ENCODE data around the gene ZBTB5.
"Not testable (repeated sequence)": the region's sequence is repeated elsewhere in the genome, so short reads cannot be mapped to it uniquely, and the experiment has no call there.

ZBTB5 gene

GRCh38 chr9:37474438-37474837 lies 9.2 kb upstream of the ZBTB5 start:
- Mint-ChIP-seq H3K36me3 (ENCODE audit: low read depth) (no peaks in the 10 kb centered on the region), H3K27ac (no peak overlapping the region), H3K4me3 (no peak overlapping the region), H3K27me3 (peaks cover 12% of the 10 kb centered on the region), H3K4me1 (ENCODE audit: low read depth) (peaks cover 9% of the 10 kb centered on the region), H3K9me3 (peaks cover 10% of the 10 kb centered on the region)
- intact Hi-C loops (cut with micrococcal nuclease), result no loop called here

- H3K9me3 Mint-ChIP-seq, result peaks cover 10% of the 10 kb centered on the region
- H3K27ac Mint-ChIP-seq; intact Hi-C loops (cut with micrococcal nuclease); H3K4me3 Mint-ChIP-seq; H3K4me1 Mint-ChIP-seq (ENCODE audit: low read depth); H3K36me3 Mint-ChIP-seq (ENCODE audit: low read depth): not testable (repeated sequence)
- H3K27me3 Mint-ChIP-seq, result peaks cover 12% of the 10 kb centered on the region
Observed at GRCh38 chr9:37473982-37474381, 8.7 kb upstream of the ZBTB5 start.

- peak overlapping the region; percentile 72 for H3K4me3 Mint-ChIP-seq
- peak overlapping the region; percentile 69 for H3K27ac Mint-ChIP-seq
- no peaks in the 10 kb centered on the region for H3K36me3 Mint-ChIP-seq (ENCODE audit: low read depth)
- H3K4me1 Mint-ChIP-seq (ENCODE audit: low read depth), result peaks cover 9% of the 10 kb centered on the region
- intact Hi-C loops (cut with micrococcal nuclease), result no loop called here
- H3K9me3 Mint-ChIP-seq, result peaks cover 10% of the 10 kb centered on the region
- H3K27me3 Mint-ChIP-seq, result peaks cover 5% of the 10 kb centered on the region
Observed at GRCh38 chr9:37471942-37472684, 6.9 kb upstream of the ZBTB5 start.

- intact Hi-C loops (cut with micrococcal nuclease), result no loop called here
Observed at GRCh38 chr9:37468620-37469019, 3.4 kb upstream of the ZBTB5 start.

DNA sequence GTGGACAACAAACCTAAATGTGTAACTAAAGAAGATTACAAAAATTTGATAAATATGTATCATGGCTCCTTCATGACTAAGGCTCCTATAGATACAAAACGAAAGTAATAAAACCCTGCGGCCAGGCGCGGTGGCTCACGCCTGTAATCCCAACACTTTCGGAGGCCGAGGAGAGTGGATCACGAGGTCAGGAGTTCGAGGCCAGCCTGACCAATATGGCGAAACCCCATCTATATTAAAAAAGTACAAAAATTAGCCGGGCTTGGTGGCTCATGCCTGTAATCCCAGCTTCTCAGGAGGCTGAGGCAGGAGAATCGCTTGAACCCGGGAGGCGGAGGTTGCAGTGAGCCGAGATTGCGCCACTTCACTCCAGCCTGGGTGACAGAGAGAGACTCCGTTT lies 2.3 kb upstream of the ZBTB5 start:
- intact Hi-C loops (cut with micrococcal nuclease); H3K4me3 Mint-ChIP-seq; H3K9me3 Mint-ChIP-seq; H3K27me3 Mint-ChIP-seq; H3K27ac Mint-ChIP-seq: not testable (repeated sequence)
- peaks cover 26% of the 10 kb centered on the region for H3K36me3 Mint-ChIP-seq (ENCODE audit: low read depth)
- H3K4me1 Mint-ChIP-seq (ENCODE audit: low read depth), result peaks cover 41% of the 10 kb centered on the region

More at GRCh38 chr9:37468620-37469019, 3.4 kb upstream of the ZBTB5 start:
- Mint-ChIP-seq H3K27ac (no peak overlapping the region), H3K4me1 (ENCODE audit: low read depth) (peaks cover 31% of the 10 kb centered on the region), H3K4me3 (no peak overlapping the region), H3K36me3 (ENCODE audit: low read depth) (peaks cover 17% of the 10 kb centered on the region), H3K27me3 (no peaks in the 10 kb centered on the region), H3K9me3 (no peaks in the 10 kb centered on the region)

DNA sequence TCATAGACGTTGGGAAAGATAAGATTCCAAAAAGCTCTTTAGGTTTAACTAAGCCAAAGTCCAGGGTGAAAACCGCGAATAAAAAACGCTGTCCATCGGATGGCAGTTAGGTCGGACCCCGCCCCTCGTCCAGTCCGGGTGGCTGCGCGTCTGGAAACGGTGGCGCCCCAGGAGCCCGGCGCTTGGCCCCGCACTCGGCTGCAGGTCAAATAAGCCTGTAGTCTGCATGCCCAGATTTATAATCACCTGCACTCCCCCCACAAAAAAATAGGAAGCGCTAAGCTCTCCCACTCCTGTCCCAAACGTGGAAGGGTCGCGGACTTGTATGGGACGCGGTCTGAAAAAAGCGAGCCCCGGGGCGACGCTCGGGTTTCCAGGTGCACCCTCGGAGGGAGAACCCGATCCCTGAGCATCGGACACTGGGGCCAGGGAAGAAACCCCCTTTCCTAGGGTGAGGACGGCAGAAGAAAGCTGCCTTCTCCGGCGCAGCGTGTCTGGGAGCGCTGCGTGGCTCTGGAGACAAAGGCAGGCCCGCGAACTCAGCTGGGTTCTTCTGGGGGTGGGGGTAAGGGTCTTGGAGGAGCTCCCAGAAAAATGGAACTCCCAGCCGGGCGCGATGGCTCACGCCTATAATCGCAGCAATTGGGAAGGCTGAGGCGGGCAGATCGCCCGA lies 923 bp upstream of the ZBTB5 start:
- Mint-ChIP-seq H3K27ac (peak overlapping the region; percentile 96), H3K4me3 (peak overlapping the region; percentile 92), H3K36me3 (ENCODE audit: low read depth) (peaks cover 31% of the 10 kb centered on the region), H3K27me3 (no peaks in the 10 kb centered on the region), H3K9me3 (no peaks in the 10 kb centered on the region), H3K4me1 (ENCODE audit: low read depth) (peaks cover 38% of the 10 kb centered on the region)
- intact Hi-C loops (cut with micrococcal nuclease), result no loop called here

GRCh38 chr9:37464426-37465248 lies 613 bp downstream of the ZBTB5 start:
- Mint-ChIP-seq H3K9me3 (no peaks in the 10 kb centered on the region), H3K4me1 (ENCODE audit: low read depth) (peaks cover 45% of the 10 kb centered on the region), H3K36me3 (ENCODE audit: low read depth) (peaks cover 31% of the 10 kb centered on the region), H3K27ac (peak overlapping the region; percentile 96), H3K27me3 (no peaks in the 10 kb centered on the region), H3K4me3 (peak overlapping the region; percentile 92)
- intact Hi-C loops (cut with micrococcal nuclease), result loop anchor here (1.0 to 2.0 kb wide), 2 partner anchors 21 to 42 kb away; partner anchors contain the start of genes GRHPR and POLR1E

DNA sequence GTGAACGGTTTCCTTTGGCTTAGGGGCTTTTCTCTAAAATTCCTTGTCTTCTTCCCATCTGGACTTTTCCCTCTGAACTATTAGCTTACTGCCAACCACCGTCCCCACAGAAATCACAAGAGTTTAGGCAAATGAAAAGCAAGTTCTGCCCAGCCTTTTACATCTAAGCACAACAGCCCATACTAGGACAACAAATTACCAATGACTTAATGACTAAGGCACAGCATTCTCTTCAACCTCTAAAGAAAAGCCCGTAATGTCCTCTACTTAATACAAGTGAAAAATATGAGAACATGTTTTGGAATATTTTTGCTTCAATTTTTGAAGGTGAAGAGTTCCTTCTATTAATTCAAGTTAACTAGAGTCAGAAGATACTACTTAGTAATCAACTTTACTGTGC lies 1.2 kb downstream of the ZBTB5 start:
- intact Hi-C loops (cut with micrococcal nuclease), result loop anchor here (2.0 kb wide), 1 partner anchor 41 kb away; the partner anchor contains the start of gene GRHPR
- Mint-ChIP-seq H3K9me3 (no peaks in the 10 kb centered on the region), H3K27me3 (no peaks in the 10 kb centered on the region)

GRCh38 chr9:37456817-37457216 lies 8.4 kb downstream of the ZBTB5 start:
- no peak overlapping the region for H3K27ac Mint-ChIP-seq
- H3K36me3 Mint-ChIP-seq (ENCODE audit: low read depth), result peaks cover 21% of the 10 kb centered on the region
- no peak overlapping the region for H3K4me3 Mint-ChIP-seq
- intact Hi-C loops (cut with micrococcal nuclease), result no loop called here
- peaks cover 16% of the 10 kb centered on the region for H3K4me1 Mint-ChIP-seq (ENCODE audit: low read depth)
- H3K9me3 Mint-ChIP-seq, result peaks cover 6% of the 10 kb centered on the region
- no peaks in the 10 kb centered on the region for H3K27me3 Mint-ChIP-seq

More for the DNA sequence above, 1.2 kb downstream of the ZBTB5 start:
- peaks cover 45% of the 10 kb centered on the region for H3K4me1 Mint-ChIP-seq (ENCODE audit: low read depth)
- H3K27ac Mint-ChIP-seq, result peak overlapping the region; percentile 96
- peaks cover 31% of the 10 kb centered on the region for H3K36me3 Mint-ChIP-seq (ENCODE audit: low read depth)
- peak overlapping the region; percentile 92 for H3K4me3 Mint-ChIP-seq

DNA sequence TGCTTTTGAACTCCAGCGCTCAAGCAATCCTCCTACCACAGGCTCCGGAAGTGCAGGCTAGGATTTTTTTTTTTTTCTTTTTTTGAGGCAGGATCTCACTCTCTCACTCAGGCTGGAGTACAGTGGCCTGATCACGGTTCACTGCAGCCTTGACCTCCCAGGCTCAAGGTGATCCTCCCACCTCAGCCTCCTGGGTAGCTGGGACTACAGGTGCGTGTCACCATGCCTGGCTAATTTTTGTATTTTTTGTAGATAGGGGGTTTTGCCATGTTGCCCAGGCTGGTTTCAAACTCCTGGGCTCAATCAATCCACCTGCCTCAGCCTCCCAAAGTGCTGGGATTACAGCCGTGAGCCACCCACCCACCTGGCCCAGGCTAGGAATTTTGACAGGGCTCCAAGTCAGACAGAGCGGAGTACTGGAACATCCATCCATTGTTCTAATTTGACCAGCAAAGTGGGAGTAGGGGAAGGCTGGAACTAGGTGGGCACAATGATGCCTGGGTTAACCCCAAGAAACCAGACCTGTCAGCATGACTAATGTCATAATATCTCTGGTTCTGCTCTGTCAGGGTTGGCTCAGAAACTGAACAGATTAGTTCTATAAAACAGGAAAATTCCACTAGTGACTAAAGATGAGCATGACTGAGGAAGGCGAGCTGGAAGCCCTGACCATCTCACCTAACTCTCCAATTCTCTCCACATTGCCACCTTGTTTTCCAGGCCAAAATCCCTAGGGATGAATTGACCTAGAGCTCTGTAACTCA lies 9.2 kb downstream of the ZBTB5 start:
- Mint-ChIP-seq H3K4me3 (no peak overlapping the region), H3K36me3 (ENCODE audit: low read depth) (peaks cover 25% of the 10 kb centered on the region), H3K27ac (no peak overlapping the region), H3K9me3 (peaks cover 6% of the 10 kb centered on the region), H3K27me3 (no peaks in the 10 kb centered on the region), H3K4me1 (ENCODE audit: low read depth) (peaks cover 15% of the 10 kb centered on the region)
- intact Hi-C loops (cut with micrococcal nuclease), result no loop called here

DNA sequence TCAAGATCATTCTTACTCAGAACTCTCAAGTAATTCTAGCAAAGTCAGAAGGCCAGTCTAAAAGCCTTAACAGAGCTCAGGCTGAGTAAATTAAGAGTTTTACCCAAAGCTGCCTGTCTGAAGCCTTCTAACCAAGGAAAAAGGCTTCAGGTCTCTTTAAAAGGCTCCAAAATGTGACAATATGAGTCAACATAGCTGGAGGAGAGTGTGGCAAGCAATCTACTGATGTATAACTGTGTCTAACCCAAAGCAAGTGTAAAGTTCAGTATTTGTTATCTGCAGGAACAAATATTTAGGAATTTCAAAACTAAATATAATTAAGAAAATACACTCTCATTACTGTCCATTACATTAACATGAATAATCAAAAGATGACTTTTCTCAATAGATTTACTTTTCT lies 11.0 kb downstream of the ZBTB5 start:
- peaks cover 8% of the 10 kb centered on the region for H3K4me1 Mint-ChIP-seq (ENCODE audit: low read depth)
- H3K27ac Mint-ChIP-seq, result no peak overlapping the region
- H3K4me3 Mint-ChIP-seq, result no peak overlapping the region
- intact Hi-C loops (cut with micrococcal nuclease), result no loop called here
- no peaks in the 10 kb centered on the region for H3K27me3 Mint-ChIP-seq
- peaks cover 40% of the 10 kb centered on the region for H3K36me3 Mint-ChIP-seq (ENCODE audit: low read depth)
- H3K9me3 Mint-ChIP-seq, result peaks cover 6% of the 10 kb centered on the region

DNA sequence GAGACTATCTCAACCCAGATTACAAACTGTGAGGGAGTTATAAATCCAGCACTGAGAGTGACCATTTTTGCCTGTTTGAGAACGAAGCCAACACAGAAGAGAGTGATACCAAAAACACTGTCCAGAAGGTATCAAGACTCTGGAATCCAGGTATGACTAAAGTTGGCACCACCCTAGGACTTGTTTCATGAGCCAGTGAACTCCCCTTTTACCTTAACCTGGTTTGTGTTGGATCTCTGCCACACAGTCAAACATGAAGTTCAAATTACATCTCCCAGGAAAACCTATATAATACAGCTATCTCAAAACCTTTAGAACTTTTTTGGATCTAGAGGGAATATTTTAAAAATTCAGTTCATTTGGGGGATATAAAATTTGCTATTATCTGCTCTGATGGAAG lies 11.4 kb downstream of the ZBTB5 start:
- H3K27me3 Mint-ChIP-seq, result no peaks in the 10 kb centered on the region
- H3K4me3 Mint-ChIP-seq, result no peak overlapping the region
- H3K36me3 Mint-ChIP-seq (ENCODE audit: low read depth), result peaks cover 42% of the 10 kb centered on the region
- intact Hi-C loops (cut with micrococcal nuclease), result no loop called here
- peaks cover 8% of the 10 kb centered on the region for H3K4me1 Mint-ChIP-seq (ENCODE audit: low read depth)
- peaks cover 6% of the 10 kb centered on the region for H3K9me3 Mint-ChIP-seq
- H3K27ac Mint-ChIP-seq, result no peak overlapping the region

GRCh38 chr9:37452611-37453010 lies 12.6 kb downstream of the ZBTB5 start:
- Mint-ChIP-seq H3K4me3 (no peak overlapping the region), H3K27ac (no peak overlapping the region), H3K4me1 (ENCODE audit: low read depth) (peaks cover 8% of the 10 kb centered on the region), H3K9me3 (peaks cover 6% of the 10 kb centered on the region), H3K36me3 (ENCODE audit: low read depth) (peaks cover 39% of the 10 kb centered on the region), H3K27me3 (no peaks in the 10 kb centered on the region)
- intact Hi-C loops (cut with micrococcal nuclease), result no loop called here
